Activated T-cell treated with anti-CD3 and anti-CD28 coated beads for 48 hours (primary cell): ENCODE results near the gene CPED1.

Source experiments
- DNase-seq: peaks from one replicate; pipeline ENCODE4 v3.0.0-alpha.2; 2020; ENCODE audit warnings: low read depth

CPED1 gene

DNA sequence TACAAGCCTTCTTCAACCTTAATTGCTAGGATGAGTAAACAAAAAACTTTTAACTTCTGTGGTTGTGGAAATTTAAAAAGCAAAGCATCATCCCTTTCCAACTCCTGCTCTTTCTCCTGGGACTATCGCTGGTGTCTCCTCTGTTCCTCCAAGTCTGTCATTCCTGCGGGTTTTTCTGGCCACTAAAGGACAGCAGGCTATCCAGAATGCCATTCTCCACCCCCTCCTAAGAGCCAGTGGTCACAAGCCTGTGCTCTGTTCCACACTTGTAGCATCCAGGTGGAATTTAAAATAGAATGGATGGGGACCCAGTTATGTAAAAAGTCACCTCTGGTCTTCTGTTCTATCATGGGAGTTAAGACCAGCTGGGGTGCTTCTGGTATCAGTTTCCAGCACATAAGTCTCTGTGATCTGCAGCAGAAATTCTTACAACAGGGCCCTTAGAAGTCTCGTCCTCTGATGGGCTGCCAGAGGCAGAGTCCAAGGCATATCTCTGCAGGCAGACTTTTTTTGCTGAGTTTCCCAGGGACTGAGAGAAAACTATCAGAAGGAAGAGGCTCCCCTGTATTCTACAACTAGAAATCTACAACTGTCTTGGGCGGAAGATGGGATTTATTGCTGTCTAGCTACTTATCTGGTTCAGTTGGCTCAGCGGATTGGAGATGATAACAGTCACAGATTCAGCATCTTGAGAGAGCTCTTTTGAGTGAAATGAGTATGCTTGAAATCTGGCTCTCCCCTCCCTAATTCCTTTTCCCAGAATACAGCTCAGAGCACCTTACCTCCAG is 335.2 kb downstream of the CPED1 start:
- no peak for DNase-seq

DNA sequence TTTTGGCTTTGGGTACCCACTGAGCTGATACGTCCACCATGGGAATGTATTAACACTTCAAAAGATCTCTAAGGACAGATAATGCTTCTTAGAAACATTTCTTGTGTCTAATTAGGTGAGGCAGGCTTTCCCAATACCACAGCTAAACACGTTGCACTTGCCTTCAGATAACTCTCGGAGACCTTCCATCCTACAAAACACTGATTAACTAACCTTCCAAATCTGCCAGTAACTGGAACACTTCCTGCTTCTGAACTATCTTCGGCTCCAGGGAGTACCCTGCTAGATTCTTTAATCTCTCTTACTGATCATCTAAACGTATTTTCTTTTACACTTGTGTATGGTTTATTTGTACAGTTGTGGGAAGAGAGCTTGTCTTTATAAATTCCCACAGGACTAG is 339.2 kb downstream of the CPED1 start:
- DNase-seq, result no peak

DNA sequence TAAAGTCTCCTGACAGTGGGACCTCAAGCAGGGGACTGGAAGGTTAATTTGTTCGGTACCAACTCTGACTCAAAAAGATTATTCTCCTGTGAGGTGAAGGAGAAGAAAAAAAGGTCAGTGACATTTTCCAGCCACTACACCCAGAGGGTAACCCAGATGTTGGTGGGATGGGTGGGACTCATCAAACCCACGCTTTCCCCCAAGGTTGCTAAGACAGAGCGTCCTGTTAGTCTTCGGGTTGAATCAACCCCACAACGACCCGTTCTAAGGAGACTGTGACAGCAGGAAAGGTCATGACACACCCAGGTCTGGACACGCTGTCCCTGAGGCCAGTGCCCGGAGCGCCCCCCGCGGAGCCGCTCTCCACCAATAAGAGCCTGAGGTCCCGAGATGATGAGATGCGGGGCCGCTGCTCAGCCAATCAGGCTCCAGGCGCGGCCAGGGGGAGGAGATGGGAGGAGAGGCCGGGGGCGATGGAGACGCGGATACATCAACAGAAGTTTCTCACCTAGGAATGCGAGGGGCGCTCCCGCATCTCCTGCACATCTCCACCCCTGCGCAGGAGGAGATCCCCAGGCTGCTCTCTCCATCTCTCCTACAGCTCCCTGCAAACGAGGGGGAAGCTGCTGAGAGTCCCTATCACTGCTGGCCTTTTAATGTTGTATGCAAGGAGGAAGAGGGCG is 340.1 kb downstream of the CPED1 start, which contains the start of gene WNT16:
Gene WNT16 (plus strand): TSS at position 493 of the 683 bp plus-strand sequence. CDS start 293 bp downstream, outside the sequence.
- no peak for DNase-seq

DNA sequence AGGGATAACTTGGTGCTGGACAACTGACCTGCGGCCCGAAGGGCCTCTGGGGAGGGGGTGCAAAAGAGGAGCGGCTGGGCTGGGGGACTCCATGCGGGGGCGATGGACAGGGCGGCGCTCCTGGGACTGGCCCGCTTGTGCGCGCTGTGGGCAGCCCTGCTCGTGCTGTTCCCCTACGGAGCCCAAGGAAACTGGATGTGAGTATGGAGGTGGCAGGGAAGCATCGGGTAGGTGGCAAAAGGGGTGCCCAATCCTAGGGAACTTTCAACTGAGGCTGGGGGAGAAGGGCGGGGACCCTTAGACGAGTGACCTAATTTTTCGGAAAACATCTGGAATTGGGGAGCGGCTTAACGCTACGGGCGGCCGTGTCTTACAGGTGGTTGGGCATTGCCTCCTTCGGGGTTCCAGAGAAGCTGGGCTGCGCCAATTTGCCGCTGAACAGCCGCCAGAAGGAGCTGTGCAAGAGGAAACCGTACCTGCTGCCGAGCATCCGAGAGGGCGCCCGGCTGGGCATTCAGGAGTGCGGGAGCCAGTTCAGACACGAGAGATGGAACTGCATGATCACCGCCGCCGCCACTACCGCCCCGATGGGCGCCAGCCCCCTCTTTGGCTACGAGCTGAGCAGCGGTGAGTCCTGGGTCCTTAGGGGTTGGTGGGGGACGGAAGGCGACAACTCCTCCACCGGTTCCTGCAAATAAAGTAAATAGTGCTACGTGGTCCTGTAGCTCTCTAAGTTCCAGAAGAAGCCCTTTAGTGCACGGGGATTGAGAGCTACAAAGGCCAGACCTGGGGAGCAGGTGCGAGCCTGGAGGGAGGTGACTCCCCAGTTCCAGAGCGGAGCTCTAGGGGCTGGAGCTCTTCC is 340.9 kb downstream of the CPED1 start:
- DNase-seq, result peak; percentile 15

DNA sequence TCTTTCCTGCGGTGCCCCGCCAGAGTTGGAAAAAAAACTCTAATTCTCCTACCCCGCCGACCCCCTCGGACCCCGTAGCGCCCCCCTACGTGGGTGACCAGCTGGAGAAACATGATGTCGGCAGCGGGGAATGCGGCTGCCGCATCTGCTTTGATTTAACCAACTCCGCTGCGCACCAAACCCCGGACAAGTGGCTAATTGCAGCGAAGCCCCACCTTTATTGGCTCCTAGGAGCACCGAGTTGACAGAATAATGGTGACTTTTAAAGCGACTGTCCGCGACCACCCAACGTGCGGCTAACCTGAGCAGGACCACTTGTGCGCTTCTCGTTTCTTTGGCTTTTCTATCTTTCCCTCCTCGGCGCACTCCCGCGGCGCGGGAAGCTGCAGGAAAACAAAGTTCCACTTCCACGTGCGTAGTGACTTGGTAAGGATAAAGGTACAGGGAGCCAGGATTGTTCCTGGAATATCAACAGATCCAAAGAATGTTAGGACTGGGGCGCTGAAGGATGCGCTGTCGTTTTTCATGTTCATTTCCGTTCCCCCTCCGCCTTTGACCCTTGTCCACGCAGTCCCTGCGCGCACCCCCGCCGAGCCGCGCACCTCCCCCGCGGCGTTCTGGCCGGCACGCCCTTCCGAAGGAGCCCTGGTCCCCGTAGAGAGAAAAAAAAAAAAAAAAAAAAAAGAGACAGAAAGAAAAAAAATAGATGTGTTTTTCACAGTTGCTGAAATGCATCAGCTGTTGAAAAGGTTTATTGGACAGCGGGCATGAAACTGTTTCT is 341.7 kb downstream of the CPED1 start:
- no peak for DNase-seq

DNA sequence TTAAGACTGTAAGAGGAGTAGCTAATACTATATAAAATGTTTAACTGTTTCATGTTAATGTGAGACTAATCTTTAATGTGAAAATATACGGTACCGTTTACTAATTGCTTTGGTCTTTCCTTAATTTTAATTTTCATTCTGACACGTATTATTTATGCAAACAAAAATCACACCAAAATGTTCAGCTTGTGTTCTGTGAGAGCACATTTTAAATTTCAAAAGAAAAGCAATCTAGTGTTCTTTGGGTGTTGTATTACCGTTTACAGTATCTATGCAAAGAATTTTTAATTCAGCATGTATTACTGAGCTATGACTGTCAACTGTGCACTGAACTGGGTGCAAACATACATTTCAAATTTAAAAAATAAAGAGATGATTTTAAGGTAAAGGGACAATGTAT is 342.5 kb downstream of the CPED1 start:
- DNase-seq, result no peak

DNA sequence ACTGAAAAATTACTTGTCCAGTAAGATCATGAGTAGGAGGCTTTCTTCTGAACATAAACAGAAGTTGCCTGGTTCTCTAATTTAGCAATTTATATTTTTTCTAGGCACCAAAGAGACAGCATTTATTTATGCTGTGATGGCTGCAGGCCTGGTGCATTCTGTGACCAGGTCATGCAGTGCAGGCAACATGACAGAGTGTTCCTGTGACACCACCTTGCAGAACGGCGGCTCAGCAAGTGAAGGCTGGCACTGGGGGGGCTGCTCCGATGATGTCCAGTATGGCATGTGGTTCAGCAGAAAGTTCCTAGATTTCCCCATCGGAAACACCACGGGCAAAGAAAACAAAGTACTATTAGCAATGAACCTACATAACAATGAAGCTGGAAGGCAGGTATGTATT is 343.1 kb downstream of the CPED1 start:
- DNase-seq, result no peak

DNA sequence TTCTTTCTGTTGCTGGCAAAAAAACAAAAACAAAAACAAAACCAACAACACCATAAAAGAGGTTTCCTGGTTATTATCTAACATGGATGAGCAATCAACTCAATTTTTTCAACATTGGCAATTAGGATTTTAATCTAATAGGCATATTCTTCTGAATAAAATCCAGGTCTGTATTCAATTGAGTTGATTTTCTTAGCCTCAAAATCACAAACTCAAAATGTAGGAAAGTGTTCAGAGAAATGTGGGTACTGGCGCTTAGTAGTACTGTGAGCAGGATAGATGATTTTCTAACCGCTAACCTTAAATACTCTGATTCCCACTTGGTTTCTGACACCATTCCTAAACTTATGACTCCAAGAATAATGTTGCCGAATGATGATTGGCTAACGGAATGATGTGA is 345.9 kb downstream of the CPED1 start:
- no peak for DNase-seq

DNA sequence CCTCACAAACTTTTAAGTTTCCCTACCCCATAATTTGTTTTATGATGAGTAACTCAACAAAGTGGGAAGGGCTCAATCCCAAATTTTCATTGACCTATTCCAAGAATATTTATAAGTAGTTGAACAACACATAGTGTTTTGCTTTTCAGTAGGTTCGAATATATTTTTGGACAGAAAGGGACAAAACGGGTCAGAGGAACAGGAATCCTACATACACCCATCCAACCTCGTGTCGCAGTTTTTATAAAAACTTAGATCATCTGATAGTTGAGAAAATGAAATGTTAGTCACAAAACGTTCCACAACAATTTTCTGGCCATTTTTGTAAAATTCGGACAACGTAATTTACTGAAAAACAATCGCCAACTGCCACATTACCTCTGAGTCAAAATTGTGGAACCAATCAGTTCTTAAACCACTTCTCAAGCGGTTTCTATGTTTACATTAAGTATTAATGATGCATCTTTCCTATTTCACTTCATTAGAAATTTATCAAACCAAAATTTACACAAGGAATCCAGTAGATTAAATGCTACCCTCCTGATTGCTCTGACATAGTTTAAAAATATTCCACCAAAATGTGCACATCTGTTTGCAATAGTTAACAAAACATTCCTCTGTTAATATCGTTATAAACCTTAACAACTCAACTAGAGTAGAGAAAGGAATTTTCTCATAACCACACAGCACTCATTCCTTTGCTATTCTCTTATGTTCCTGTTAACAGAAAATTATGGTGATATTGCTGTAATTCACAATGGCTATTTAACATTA is 346.6 kb downstream of the CPED1 start:
- DNase-seq, result no peak

DNA sequence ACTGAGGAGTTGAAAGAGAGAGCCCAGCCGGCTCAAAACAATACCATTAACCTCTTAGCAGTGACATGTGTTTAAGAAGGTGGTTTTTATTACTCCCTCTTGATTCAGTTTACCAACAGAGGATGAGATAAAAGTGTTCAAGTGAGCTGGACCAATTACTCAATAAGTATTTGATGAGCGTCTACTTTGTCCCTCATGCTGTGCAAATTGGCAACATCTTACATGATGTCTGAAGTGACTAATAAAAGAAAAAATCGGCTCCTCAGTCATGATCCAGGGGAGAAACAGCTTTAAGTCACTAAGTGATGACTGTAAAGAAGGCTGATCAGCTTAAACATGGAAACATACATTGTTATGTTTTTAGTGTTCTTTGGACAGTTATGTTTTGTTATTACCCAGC is 348.1 kb downstream of the CPED1 start:
- no peak for DNase-seq

DNA sequence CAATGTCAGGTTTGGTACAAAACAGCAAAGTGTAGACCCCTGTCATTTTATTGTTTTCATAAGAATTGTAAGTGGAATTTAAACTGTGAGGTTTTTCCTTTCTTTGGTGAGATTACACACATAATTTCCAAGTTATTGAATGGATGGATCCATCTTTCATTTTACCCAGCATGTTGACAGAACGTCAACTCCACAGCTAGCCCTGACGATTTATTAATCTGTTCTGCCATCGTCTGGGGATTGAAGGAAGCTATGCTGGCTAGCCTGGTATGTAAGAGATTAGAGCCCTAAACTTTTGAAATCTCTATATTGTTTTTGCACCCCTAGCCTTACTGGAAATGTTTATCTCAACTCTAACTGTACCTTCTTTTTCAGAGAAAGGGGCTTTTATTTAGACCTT is 348.9 kb downstream of the CPED1 start:
- no peak for DNase-seq

DNA sequence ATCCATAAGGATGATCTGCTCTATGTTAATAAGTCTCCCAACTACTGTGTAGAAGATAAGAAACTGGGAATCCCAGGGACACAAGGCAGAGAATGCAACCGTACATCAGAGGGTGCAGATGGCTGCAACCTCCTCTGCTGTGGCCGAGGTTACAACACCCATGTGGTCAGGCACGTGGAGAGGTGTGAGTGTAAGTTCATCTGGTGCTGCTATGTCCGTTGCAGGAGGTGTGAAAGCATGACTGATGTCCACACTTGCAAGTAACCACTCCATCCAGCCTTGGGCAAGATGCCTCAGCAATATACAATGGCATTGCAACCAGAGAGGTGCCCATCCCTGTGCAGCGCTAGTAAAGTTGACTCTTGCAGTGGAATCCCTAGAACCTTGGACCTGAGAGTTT is 350.6 kb downstream of the CPED1 start:
- no peak for DNase-seq

DNA sequence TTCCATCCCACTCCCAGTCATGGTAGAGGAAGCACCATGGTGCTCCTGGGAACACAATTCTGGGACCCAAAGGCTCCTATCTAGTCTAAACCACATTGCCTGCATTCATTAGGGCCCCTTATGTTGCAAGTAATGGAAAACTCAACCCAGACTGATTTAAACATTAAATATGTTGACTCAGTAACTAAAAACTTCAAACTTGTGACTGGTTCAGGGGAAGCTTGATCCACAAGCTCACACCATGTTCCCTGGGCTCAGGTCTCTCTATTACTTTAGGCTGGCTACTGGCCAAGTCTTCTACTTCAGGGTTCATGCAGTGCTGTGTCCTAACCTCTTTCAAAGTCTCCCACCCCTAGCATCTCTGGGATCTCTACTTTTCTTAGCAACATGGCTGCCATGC is 353.4 kb downstream of the CPED1 start:
- no peak for DNase-seq

DNA sequence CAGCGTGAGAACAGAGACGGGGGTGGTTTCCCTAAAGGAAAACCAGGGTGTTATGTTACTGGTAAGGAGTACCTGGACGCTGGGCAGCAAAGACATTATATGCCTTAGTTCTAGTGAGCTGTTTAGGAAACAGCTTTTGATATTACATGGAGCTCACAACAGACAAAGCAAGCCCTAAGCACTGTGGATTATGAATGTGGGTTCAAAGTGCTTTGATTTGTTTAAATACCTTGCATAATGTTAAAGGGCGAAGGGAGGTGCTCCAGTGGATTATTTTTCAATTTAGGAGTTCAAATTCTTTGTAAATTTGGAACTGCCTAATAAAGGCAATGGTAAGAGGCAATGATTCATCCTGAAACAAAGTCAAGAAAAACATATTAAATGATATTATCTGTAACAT is 354.1 kb downstream of the CPED1 start:
- no peak for DNase-seq

DNA sequence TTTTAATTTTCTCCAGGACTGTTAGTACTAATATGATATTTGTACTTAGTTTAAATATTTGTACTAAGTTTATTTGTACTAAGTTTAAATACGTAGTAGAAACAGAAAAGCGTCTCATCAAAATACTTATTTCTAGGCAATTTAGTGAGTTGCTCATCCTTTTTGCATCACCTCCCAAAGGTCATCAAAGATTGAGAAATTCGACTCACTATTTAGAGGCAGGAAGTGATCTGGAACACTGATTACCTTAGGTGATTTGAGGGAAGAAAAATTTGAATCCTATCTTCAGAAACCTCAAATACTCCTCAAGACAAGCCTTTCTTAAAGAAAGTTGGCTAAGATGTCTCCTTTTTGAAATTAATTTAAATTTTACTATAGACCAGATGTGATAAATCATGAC is 354.8 kb downstream of the CPED1 start:
- no peak for DNase-seq

DNA sequence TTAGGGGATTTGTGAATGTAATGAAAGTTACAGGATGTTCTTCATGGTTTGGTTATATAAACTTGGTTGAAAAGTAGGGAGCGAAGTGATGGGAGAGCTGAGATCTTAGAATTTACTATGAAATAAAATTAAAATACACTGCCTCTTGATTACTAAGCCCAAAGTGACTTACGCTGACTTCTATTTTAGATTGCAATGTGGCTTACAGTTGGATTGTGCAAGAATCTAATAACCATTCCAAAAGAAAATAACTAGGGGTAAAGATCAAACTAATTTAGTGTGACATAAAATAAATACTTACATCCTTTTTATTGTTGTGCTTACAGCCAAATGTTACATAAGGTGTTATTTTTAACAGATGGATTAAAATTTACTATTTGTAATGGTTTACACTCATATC is 355.6 kb downstream of the CPED1 start:
- no peak for DNase-seq

DNA sequence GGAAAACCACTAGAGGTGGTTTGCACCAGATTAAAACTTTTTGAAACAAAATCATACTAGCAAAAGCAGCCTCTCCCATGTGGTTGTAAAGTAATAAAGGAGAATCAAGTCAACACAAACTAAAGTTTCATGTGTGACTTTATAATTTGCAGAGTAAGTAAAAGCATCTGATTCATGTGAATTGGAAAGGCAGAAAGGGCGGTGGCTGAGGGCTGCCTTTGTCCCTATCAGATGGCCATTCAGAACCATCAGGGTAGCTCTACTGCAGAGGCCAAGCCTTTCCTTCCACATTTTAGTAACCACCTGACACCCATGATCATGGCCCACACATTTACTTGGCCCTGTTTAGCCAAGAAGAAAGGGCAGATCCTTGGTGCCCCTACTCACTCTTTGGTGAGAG is 356.0 kb downstream of the CPED1 start:
- DNase-seq, result no peak
